NCI-H1436 (cell line): ENCODE results near the gene SETD3.

ENCODE experiments used
- DNase-seq: peaks from one replicate; lab custom pipeline; 2025; lab: John Stamatoyannopoulos, UW

The SETD3 gene

DNA sequence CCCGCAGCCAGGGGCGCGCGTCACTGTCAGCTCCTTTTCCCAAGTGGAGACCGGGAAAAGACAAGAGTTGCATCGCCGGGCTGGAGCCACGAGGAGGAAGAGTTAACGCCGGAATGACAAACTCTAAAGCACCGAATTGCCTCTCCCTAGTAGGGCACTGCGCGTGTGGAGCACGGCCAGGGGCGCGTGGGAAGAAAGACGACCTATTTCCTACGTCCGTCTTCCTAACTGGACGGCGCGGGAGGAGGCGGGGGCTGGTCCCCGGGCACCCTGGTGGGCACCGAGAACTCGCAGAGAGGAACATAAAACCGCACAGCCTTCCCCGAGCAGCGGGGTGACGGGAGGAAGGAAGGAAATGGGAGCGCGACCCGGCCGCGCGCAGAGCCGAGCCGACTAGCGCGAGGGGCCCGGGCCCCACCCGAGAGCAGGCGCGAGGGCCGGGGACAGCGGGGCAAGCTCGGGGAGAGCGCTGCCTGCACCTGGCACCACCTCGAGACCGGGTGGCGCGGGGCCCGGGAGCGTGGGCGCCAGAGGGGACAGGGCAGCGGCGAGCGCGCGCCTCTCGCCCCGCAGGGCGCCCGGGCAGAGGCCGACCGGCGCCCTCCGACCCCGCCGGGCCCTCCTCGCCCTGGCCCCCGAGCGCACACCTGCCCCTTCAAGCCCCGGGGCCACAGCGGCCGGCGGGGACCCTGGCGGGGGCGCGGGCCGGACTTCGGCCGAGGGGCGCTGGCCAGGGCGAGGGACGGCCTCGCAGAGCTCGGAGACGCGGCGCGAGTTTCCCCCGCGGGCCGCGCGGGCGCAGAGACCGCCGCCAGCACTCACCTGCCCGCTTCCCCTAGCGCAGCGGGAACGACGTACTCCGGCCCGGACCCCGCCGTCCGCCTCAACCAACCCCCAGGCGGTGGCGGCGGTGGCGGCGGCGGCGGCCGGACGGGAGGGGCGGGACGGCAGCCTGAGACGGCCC lies at the start of gene SETD3:
SETD3 (minus strand) TSS at position 954 of the 964 bp plus-strand sequence. CDS start 15,054 bp downstream, outside the sequence.
- no peak for DNase-seq

GRCh38 chr14:99529899-99530298 lies 49.2 kb upstream of the SETD3 start:
- no peak for DNase-seq

GRCh38 chr14:99527427-99528076 lies 46.9 kb upstream of the SETD3 start:
- DNase-seq = no peak

- DNase-seq = no peak
Measured at GRCh38 chr14:99527026-99527425, 46.4 kb upstream of the SETD3 start.

DNA sequence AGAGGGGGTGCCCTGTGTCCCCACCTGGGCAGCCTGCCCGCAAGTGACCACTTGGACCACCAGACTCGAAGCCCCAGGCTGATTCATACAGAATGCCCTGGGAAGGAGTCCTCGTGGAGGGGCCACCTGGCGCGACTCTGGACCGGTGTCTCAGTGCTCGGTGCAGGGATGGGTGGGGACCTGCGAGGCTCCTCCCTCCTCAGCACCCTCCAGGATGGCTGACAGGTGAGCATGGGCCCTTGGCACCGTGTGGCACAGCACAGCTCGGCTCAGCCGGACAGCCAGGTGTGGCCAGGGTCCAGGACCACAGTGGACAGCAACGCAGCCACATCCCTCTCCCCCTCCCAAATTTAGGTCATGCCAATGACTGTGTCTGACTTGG lies 45.0 kb upstream of the SETD3 start:
- DNase-seq = no peak

DNA sequence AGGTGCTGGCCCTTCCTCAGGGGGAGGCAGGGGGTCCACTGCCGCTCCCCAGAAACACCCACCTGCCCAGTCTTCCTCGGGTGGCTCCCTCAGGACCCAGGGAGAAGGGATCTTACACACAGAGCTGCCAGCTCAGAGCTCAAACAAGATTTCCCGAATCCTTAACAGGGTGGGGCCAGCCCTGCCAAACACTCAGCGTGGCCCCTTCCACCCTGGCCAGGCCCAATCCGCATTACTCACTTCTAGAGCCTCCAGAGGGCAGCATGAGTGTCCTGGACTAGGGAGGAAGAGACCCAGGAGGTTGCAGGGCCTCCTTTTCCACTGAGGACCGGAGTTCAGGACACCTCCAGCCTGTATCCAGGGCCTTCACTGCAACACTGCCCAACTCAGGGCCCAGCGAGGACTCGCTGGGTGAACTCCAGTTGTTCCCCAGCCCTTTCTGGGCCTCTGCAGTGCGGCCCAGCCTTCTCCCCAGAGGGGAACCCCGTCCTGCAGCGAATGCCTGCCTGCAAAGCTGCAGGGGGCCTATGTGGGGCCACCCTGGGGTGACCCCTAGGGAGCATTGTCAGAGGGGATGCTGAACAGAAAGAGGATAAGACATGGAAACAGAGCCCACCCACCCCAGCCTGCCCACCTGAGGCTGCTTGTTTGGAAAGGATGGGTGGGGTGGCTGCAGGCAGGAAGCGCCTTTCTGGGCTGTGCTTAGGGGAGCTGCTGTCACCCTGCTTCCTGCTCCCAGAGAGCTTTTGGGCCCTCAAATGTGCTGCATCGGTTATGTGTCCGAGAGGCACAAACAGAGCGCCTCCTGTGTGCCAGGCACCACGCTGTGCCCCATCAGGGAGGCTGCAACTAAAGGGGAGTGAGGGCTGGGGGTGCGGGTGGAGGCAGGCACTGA lies 44.4 kb upstream of the SETD3 start:
- DNase-seq = no peak

- DNase-seq = no peak
Measured at GRCh38 chr14:99524091-99524661, 43.5 kb upstream of the SETD3 start.

- no peak for DNase-seq
Measured at GRCh38 chr14:99523704-99524055, 43.0 kb upstream of the SETD3 start.

DNA sequence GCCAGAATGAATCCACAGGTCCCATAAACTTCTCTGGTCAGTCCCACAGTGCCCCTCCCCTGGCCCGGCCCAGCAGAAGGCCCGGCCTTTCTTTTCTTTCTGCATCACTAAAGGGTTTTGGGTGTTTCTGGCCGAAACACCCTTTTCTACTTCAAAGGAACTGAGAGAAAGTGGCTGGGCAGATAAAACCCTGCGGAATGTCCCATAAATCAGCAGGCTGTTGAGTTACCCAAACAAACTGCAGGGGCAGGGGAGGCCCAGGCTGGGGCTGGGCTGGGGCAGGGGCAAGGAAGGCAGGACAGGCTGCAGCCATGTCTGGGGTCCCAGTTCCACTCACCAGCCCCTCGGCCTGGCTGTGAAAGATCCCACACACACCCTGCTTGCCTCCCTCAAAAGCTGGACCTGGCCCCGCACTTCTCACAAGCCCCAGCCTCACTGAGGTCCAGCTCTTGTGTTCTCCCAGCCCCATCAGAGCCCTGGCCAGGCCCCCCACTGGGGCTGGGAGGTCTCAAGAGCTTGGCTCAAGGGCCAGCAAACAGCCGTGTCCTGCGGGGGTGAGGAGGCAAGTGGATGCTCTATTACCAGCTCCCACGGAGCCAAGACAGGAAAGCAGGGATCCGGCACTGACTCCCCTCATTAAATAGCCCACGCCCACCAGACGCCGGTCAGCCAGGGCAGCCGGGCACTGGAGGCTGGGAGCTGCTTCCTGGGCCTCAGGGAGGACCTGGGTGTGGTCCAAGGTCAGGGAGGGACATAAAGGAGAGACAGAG lies 42.5 kb upstream of the SETD3 start:
- no peak for DNase-seq

DNA sequence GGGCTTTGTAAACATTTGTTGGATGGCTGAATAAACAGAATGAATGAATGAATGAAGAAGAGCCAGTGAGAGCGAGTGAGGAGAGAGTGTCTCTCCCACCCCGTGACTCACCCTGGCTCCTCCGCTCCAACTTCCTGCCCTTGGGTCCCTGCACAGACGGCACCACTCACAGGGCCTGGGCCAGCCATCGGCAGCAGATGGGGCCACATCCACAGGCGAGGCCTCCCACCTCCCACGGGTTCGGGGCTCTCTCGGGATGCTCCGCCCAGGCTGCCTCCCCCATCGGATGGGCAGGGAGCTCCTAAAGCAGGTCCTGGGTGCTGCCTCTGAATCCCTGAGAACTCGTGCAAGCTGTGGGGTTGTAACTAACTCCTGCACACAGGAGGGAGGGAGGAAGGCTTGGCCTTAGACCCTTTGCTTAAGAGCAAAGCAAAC lies 41.8 kb upstream of the SETD3 start:
- no peak for DNase-seq

DNA sequence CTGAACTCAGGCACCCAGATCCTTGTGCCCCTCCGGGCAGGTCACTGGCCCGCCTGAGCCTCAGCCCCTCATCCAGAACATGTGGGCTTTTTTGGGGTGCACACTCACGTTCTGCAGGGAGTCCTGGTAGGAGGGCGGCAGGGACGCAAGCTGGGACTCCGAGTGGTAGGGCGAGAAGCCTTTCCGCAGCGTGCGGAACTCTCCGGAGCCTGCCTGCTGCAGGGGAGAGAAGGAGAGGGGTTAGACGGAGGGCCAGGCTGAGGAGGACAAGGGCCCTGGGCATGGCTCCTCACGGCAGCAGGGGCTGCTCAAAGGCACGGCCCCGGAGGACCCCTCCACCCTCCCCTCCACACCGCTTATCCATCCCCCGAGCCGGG lies 41.4 kb upstream of the SETD3 start:
- DNase-seq = no peak

- no peak for DNase-seq
Measured at GRCh38 chr14:99521176-99522024, 40.7 kb upstream of the SETD3 start.

DNA sequence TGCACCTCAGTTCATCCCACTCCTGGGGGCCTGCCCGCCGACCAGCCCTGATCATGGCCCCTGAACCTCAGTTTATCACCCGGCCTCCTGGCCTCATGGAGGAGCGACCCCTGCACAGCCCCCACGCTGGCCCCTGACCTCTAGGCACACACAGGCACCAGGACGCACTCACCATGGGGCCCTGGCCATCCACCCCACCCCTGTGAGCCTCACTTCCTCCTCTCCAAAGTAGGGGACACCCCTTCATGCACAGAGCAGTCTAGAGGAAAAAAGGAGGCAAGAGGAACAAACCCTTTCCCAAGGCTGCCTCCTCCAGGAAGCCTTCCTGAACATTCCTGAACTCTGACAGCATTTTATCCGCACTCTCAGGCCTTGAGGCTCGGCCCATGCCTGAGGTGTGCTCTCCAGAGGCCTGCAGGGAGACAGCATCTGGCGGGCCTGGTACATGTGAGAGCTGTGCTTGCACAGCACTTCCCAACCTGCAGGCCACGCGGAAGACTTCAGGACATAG lies 40.0 kb upstream of the SETD3 start:
- DNase-seq = no peak

DNA sequence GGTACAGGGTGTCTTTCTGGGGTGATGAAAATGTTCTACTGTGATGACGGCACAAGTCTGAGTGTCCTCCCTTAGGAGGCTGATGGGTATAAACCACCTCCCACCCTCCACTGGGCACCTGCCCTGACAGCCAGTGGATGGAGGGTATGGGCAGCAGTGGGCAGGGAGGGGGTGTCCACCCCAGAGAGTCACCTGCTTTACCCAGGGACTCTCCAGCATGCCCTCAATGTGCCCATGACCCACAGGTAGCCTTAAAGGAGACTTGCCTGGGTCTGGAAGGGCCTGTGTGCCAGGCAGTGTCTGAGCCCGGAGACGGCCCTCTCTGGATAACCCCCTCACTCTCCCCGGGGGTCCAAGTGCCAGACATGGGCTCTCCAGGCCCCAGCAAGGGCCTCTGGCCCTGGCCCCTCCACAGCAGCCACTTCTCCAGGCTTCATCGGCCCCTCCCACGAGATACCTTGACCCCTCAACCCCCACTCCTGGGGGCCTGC lies 39.3 kb upstream of the SETD3 start:
- no peak for DNase-seq

DNA sequence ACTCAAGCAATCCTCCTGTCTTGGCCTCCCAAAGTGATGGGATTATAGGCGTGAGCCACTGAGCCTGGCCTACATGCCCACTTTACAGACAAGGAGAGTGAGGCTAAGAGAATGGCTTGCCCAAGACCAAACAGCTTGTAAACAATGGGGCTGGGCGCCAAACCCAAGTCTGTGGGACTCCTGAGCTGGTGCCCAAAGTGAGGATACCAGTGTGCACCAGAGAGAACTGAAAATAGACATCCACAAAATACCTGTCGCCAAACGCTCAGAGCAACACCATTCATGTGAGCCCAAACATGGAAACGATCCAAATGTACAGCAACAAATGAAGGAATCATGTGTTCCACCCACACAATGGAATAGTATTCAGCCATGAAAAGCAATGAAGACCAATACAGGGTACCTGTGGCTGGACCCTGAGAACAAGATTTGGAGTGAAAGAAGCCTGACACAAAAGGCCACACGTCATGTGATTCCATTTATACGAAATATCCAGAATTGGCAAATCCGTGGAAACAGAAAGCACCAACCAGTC lies 38.8 kb upstream of the SETD3 start:
- DNase-seq = no peak

GRCh38 chr14:99518441-99519346 lies 38.0 kb upstream of the SETD3 start:
- DNase-seq = peak; percentile 49

DNA sequence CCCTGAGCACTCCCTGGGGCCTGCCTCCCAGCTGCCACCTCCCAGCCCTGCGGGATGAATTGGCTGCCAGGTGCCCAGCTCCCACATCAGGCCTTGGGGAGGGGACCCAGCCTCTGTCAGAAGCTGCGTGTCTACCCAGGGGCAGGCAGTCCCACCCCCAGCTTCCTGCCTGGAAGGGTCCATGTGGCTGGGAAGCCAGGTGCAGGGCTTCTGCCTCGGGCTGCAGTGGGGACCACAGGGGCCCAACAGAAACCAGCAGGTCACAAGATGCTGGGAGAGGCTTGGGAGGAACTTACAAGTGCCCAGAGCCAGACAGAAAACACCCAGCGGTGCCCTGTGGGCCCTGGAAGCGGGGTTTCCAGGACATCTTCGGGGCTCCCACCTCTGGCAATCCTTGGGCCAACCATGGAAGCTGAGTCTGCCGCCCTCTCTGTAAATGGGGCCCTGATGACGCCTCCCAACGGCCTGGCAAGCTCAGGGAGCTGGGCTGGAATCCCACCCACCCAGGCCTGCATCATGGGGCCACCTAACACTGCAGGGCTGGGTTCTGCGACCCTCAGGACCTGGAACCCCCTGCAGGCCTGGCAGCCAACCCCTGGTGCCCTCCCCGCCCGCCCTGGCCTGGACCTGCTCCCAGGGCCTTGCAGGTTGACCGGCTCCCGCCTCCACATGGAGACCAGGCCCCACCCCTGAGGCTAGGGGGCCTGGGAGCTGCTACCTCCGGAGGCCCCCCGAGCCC lies 37.2 kb upstream of the SETD3 start:
- DNase-seq = no peak
